ENCODE data around the gene NCKAP5. TPM values are rescaled to one million over a fixed set of nuclear protein-coding genes. Genes with fewer than 3 reads are reported as not detected.

Gene NCKAP5
- total RNA-seq, 3 donors from 2014 or later (not counting 1 experiment from before 2014, with no cell fraction given): 0.12 to 0.20 TPM; not detected in 1

GRCh38 chr2:133146893-133147292 is 421.4 kb downstream of the NCKAP5 start:
- intact Hi-C loops (cut with micrococcal nuclease): no loop called here
- Mint-ChIP-seq H3K27ac (no peak overlapping the region), H3K4me3 (no peak overlapping the region), H3K27me3 (ENCODE audit: low read depth in 2 of 2) (no peaks in the 10 kb centered on the region), H3K9me3 (peaks cover 0 to 6% of the 10 kb centered on the region in 2 donors), H3K4me1 (no peaks in the 10 kb centered on the region), H3K36me3 (no peaks in the 10 kb centered on the region)
- H3K9me3 ChIP-seq (ENCODE audit: control insufficient read depth, insufficient read depth, low read length): no peaks in the 10 kb centered on the region
- H3K4me3 ChIP-seq (ENCODE audit: low read length): no peak overlapping the region
- no peaks in the 10 kb centered on the region for H3K27me3 ChIP-seq (ENCODE audit: control insufficient read depth, insufficient read depth, low read length)
- no CpG with 5 or more reads among the region's 1 CpG for WGBS (ENCODE audit: insufficient coverage)
- H3K27ac ChIP-seq (ENCODE audit: low read length): no peak overlapping the region
- TF ChIP-seq CTCF (IDR thresholded peaks at IDR 0.05): no peak
- no peaks in the 10 kb centered on the region for H3K36me3 ChIP-seq (ENCODE audit: control insufficient read depth, insufficient read depth, low read length)
- DNase-seq: no peak
- H3K4me1 ChIP-seq (ENCODE audit: control insufficient read depth, insufficient read depth, low read length): no peaks in the 10 kb centered on the region
- no peak for ATAC-seq

GRCh38 chr2:133143645-133144044 is 424.6 kb downstream of the NCKAP5 start:
- no peaks in the 10 kb centered on the region for H3K27me3 ChIP-seq (ENCODE audit: control insufficient read depth, insufficient read depth, low read length)

GRCh38 chr2:133142087-133142486 is 426.2 kb downstream of the NCKAP5 start:
- ATAC-seq (no peak), DNase-seq (no peak)
- no peaks in the 10 kb centered on the region for H3K4me1 Mint-ChIP-seq
- H3K4me3 Mint-ChIP-seq: no peak overlapping the region
- peaks cover 3 to 7% of the 10 kb centered on the region in 2 donors for H3K9me3 Mint-ChIP-seq
- H3K27me3 Mint-ChIP-seq (ENCODE audit: low read depth in 2 of 2): no peaks in the 10 kb centered on the region
- Histone ChIP-seq H3K36me3 (ENCODE audit: control insufficient read depth, insufficient read depth, low read length) (no peaks in the 10 kb centered on the region), H3K4me3 (ENCODE audit: low read length) (no peak overlapping the region), H3K9me3 (ENCODE audit: control insufficient read depth, insufficient read depth, low read length) (no peaks in the 10 kb centered on the region), H3K27me3 (ENCODE audit: control insufficient read depth, insufficient read depth, low read length) (no peaks in the 10 kb centered on the region), H3K4me1 (ENCODE audit: control insufficient read depth, insufficient read depth, low read length) (no peaks in the 10 kb centered on the region), H3K27ac (ENCODE audit: low read length) (no peak overlapping the region)
- H3K27ac Mint-ChIP-seq: no peak overlapping the region
- no peaks in the 10 kb centered on the region for H3K36me3 Mint-ChIP-seq
- no peak for TF ChIP-seq CTCF (IDR thresholded peaks at IDR 0.05)
- 88% methylated on average over 3 of the region's 3 CpGs for whole genome bisulfite sequencing (ENCODE audit: insufficient coverage)
- intact Hi-C loops (cut with micrococcal nuclease): no loop called here

More at GRCh38 chr2:133143645-133144044, 424.6 kb downstream of the NCKAP5 start:
- Mint-ChIP-seq H3K4me1 (no peaks in the 10 kb centered on the region), H3K27me3 (ENCODE audit: low read depth in 2 of 2) (no peaks in the 10 kb centered on the region), H3K36me3 (no peaks in the 10 kb centered on the region), H3K27ac (no peak overlapping the region), H3K9me3 (peaks cover 3 to 7% of the 10 kb centered on the region in 2 donors), H3K4me3 (no peak overlapping the region)
- intact Hi-C loops (cut with micrococcal nuclease): no loop called here
- no peak for ATAC-seq
- DNase-seq: no peak
- no peaks in the 10 kb centered on the region for H3K4me1 ChIP-seq (ENCODE audit: control insufficient read depth, insufficient read depth, low read length)
- TF ChIP-seq CTCF (IDR thresholded peaks at IDR 0.05): no peak
- no peak overlapping the region for H3K4me3 ChIP-seq (ENCODE audit: low read length)
- WGBS (ENCODE audit: insufficient coverage): 83% methylated on average over 1 of the region's 1 CpG
- H3K9me3 ChIP-seq (ENCODE audit: control insufficient read depth, insufficient read depth, low read length): no peaks in the 10 kb centered on the region
- no peaks in the 10 kb centered on the region for H3K36me3 ChIP-seq (ENCODE audit: control insufficient read depth, insufficient read depth, low read length)
- no peak overlapping the region for H3K27ac ChIP-seq (ENCODE audit: low read length)

- Histone ChIP-seq H3K27me3 (ENCODE audit: control insufficient read depth, insufficient read depth, low read length) (no peaks in the 10 kb centered on the region), H3K27ac (ENCODE audit: low read length) (no peak overlapping the region), H3K4me1 (ENCODE audit: control insufficient read depth, insufficient read depth, low read length) (no peaks in the 10 kb centered on the region), H3K9me3 (ENCODE audit: control insufficient read depth, insufficient read depth, low read length) (no peaks in the 10 kb centered on the region), H3K4me3 (ENCODE audit: low read length) (no peak overlapping the region), H3K36me3 (ENCODE audit: control insufficient read depth, insufficient read depth, low read length) (no peaks in the 10 kb centered on the region)
- Mint-ChIP-seq H3K9me3 (peaks cover 0 to 9% of the 10 kb centered on the region in 2 donors), H3K4me3 (no peak overlapping the region), H3K27me3 (ENCODE audit: low read depth in 2 of 2) (no peaks in the 10 kb centered on the region), H3K27ac (no peak overlapping the region), H3K4me1 (no peaks in the 10 kb centered on the region), H3K36me3 (no peaks in the 10 kb centered on the region)
- no peak for TF ChIP-seq CTCF (IDR thresholded peaks at IDR 0.05)
- no peak for DNase-seq
- ATAC-seq: no peak
- intact Hi-C loops (cut with micrococcal nuclease): no loop called here
- WGBS (ENCODE audit: insufficient coverage): no CpG with 5 or more reads among the region's 1 CpG
Measured at GRCh38 chr2:133140620-133141019, 427.6 kb downstream of the NCKAP5 start.
